Large intestine (tissue), 3 donors: ENCODE measurements around the gene MAGEC1. TPM values are rescaled to one million over a fixed set of nuclear protein-coding genes. Genes with fewer than 3 reads are reported as not detected.

ENCODE experiments used
- DNase-seq, 2 donors: peaks; one replicate each; pipeline versions ENCODE4 v3.0.0 to v3.0.0-alpha.2; 2013
- H3K27ac ChIP-seq: one replicate; pipeline ENCODE4 v1.5.1; 2013; ENCODE audit warnings: low read length
- H3K27me3 ChIP-seq: 2 replicates; pipeline ENCODE4 v1.6.1; 2013; ENCODE audit warnings: low read length; ENCODE audit not compliant: control insufficient read depth, insufficient read depth
- H3K36me3 ChIP-seq: 2 replicates; pipeline ENCODE4 v1.6.1; 2013; ENCODE audit warnings: low read length; ENCODE audit not compliant: control insufficient read depth, insufficient read depth
- H3K4me1 ChIP-seq: one replicate; pipeline ENCODE4 v1.6.1; 2013; ENCODE audit warnings: low read length; ENCODE audit not compliant: control insufficient read depth, insufficient read depth
- H3K4me3 ChIP-seq: one replicate; pipeline ENCODE4 v1.5.1; 2013; ENCODE audit warnings: low read length
- H3K9me3 ChIP-seq: one replicate; pipeline ENCODE4 v1.6.1; 2013; ENCODE audit warnings: mild to moderate bottlenecking, low read depth, low read length, moderate library complexity; ENCODE audit not compliant: control insufficient read depth
- WGBS: methylation state at CpG from one replicate; pipeline ENCODE4 v1.1.5; 2013; ENCODE audit warnings: low lambda C conversion rate; ENCODE audit not compliant: insufficient coverage; 5-methylcytosine and 5-hydroxymethylcytosine counted together
- polyA plus RNA-seq: library from polyadenylated mRNA; unstranded; fragments of 120-200 nt; gene quantifications from one replicate; pipeline ENCODE4 v1.2.1, GENCODE V29; 2013

Gene MAGEC1
- polyA plus RNA-seq, 1 donor, result not detected

DNA sequence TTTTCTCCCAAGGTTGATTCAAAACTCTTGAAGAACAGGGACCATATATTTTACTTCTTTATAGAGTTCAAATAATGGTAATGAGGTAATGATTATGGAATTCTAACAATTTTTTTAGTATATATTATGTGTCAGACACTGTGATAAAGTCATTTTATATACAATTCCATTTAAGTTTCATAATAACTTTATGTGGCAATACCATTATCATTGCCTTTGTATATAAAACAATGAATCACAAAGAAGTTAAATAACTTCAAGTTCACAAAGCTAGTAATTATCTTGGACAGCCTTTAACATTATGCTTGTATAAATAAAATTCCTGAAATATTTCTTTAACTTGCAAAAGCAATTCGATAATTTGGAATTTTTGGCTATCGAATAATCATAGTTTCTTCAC lies 20.6 kb downstream of the MAGEC1 start:
- Histone ChIP-seq H3K4me3 (no peak overlapping the region), H3K9me3 (no peaks in the 10 kb centered on the region), H3K4me1 (no peaks in the 10 kb centered on the region), H3K27ac (no peak overlapping the region), H3K27me3 (no peaks in the 10 kb centered on the region), H3K36me3 (no peaks in the 10 kb centered on the region)
- DNase-seq, result no peak
- no CpG with 5 or more reads among the region's 2 CpGs for WGBS

DNA sequence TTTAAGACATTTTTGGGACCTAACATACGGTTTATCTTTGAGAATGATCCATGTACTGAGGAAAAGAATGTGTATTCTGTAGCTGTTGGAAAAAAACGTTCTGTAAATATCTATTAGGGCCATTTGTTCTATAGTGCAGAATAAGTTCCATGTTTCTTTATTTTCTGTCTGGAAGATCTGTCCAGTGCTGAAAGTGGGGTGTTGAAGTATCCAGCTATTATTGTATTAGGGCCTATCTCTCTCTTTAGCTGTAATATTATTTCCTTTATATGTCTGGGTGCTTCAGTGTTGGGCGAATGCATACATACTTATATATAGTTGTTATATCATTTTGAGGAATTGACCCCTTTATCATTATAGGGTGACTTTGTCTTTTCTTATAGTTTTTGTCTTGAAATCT lies 24.7 kb downstream of the MAGEC1 start:
- Histone ChIP-seq H3K27ac (no peak overlapping the region), H3K9me3 (no peaks in the 10 kb centered on the region), H3K4me1 (no peaks in the 10 kb centered on the region), H3K36me3 (no peaks in the 10 kb centered on the region), H3K27me3 (no peaks in the 10 kb centered on the region), H3K4me3 (no peak overlapping the region)
- DNase-seq, result no peak
- 100% methylated on average over 1 of the region's 3 CpGs for WGBS

DNA sequence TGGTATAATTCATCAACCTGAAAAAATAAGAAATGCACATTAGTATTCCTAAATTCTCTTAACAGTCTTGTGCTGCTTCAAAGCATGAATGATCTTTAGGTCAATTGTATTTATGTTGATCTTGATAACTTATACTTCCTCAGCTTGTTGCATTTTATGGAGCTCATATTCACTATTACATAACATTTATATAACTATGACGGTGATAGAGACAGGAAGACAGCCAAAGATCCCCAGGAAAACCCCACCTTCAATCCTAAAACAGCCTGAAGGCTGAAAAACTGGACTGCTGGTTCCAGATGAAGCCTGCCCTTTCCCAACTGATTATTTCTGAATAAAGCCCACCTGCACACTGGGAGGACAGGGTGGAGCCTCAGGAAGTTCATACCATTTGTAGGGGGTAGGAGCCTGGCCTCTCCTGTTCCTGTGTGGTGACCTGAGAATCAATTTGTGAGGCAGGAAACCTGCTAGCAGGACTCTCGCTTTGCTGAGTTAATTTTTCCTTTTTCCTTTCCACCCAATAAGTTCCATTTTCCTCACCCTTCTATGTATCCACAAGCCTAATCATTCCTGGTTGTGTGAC lies 30.5 kb downstream of the MAGEC1 start:
- Histone ChIP-seq H3K4me3 (no peak overlapping the region), H3K27ac (no peak overlapping the region), H3K4me1 (no peaks in the 10 kb centered on the region), H3K36me3 (no peaks in the 10 kb centered on the region), H3K27me3 (no peaks in the 10 kb centered on the region), H3K9me3 (no peaks in the 10 kb centered on the region)
- DNase-seq, result no peak
- WGBS, result no CpG with 5 or more reads among the region's 2 CpGs

DNA sequence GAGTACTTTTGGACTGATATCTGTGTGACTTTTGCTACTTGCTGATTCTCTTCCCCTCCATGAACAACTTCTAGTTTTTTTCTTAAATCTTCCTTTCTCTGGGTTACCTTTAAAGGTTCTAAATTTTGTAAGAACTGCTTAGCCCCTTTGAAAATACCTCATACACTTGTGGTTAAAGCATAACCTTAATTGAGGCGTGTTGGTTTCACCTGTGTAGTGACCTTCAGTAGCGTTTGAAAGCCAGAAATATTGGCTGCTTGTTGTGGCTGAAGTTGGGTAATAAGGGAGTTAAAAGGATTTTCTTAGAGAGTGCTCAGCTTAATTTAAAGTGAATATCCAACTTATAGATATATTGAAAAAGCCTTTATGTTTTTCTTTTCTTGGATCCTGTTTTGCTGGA lies 32.0 kb downstream of the MAGEC1 start:
- no peak for DNase-seq
- no peak overlapping the region for H3K4me3 ChIP-seq
- H3K9me3 ChIP-seq, result no peaks in the 10 kb centered on the region
- H3K36me3 ChIP-seq, result no peaks in the 10 kb centered on the region
- no peaks in the 10 kb centered on the region for H3K4me1 ChIP-seq
- H3K27me3 ChIP-seq, result no peaks in the 10 kb centered on the region
- H3K27ac ChIP-seq, result no peak overlapping the region
- no CpG with 5 or more reads among the region's 2 CpGs for WGBS

DNA sequence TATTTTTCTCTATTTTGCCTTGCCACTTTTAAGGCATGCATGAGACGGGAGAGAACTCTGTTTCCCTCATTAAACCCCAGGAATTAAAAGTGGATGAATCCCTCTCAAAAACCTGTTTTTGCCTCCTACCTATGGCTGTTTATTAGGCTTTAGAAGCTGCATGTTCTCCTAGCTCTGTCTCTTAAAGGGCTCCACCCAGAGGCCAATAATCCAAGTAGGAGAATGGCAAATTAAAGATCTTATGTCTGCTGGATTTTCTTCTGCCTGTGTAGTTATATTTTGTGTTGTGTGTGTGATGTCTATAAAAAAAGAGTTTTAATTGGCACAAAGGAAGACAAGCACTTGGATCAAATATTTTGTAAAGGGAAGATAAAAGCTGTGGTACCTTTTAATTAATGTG lies 32.4 kb downstream of the MAGEC1 start:
- H3K9me3 ChIP-seq, result no peaks in the 10 kb centered on the region
- WGBS, result no CpG with 5 or more reads among the region's 1 CpG
- no peak overlapping the region for H3K27ac ChIP-seq
- H3K36me3 ChIP-seq, result no peaks in the 10 kb centered on the region
- H3K27me3 ChIP-seq, result no peaks in the 10 kb centered on the region
- DNase-seq, result no peak
- no peak overlapping the region for H3K4me3 ChIP-seq
- no peaks in the 10 kb centered on the region for H3K4me1 ChIP-seq

DNA sequence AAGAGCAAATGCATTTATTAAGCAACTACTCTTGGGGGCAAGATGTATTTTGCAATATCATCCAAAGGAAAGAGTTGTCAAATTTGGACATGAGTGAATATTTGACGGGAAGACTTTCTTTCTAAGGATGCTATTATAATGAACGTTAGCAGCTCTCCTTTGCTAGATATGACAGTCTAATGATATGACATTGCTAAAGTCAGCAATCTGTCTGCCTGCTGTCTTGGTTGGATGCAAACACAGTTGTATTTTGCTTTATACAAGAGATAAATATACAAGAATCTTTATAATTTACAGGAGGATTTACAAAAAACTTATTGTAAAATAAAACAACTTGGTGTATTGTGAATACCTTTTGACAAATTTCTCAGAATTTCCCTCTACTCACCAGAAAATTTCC lies 37.5 kb downstream of the MAGEC1 start:
- no peak overlapping the region for H3K27ac ChIP-seq
- no peaks in the 10 kb centered on the region for H3K9me3 ChIP-seq
- no peaks in the 10 kb centered on the region for H3K27me3 ChIP-seq
- no CpG with 5 or more reads among the region's 2 CpGs for WGBS
- DNase-seq, result no peak
- H3K4me1 ChIP-seq, result no peaks in the 10 kb centered on the region
- no peak overlapping the region for H3K4me3 ChIP-seq
- H3K36me3 ChIP-seq, result no peaks in the 10 kb centered on the region

DNA sequence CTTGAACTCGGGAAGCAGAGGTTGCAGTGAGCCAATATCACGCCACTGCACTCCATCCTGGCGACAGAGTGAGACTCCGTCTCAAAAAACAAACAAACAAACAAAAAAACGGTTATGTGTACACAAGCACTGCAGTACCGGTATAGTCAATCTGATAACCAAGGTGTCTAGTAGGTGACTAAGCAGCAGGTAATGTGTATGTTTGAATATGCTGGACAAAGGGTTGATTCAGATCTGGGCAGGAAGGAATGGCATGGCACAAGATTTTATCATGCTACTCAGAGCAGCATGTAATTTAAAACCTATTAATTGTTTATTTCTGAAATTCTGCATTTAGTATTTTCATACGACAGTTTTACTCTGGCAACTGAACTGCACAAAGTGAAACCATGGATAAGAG lies 41.7 kb downstream of the MAGEC1 start:
- H3K9me3 ChIP-seq, result no peaks in the 10 kb centered on the region
- WGBS, result no CpG with 5 or more reads among the region's 7 CpGs
- H3K36me3 ChIP-seq, result no peaks in the 10 kb centered on the region
- H3K4me3 ChIP-seq, result no peak overlapping the region
- H3K27ac ChIP-seq, result no peak overlapping the region
- no peaks in the 10 kb centered on the region for H3K4me1 ChIP-seq
- DNase-seq, result no peak
- no peaks in the 10 kb centered on the region for H3K27me3 ChIP-seq

DNA sequence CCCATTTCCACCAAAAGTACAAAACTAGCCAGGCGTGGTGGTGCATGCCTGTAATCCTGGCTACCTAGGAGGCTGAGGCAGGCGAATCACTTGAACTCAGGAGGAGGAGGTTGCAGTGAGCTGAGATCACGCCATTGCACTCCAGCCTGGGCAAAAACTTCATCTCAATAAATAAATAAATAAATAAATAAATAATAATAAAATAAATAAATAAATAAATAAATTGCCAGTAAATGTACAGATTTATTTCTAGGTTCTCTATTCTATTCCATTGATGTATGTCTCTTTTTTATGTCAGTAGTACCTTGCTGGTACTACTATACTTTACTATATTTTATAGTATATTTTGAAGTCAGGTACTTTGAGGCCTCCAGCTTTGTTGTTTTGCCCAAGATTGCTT lies 43.7 kb downstream of the MAGEC1 start:
- H3K36me3 ChIP-seq, result no peaks in the 10 kb centered on the region
- H3K9me3 ChIP-seq, result no peaks in the 10 kb centered on the region
- no peaks in the 10 kb centered on the region for H3K4me1 ChIP-seq
- DNase-seq, result no peak
- WGBS, result no CpG with 5 or more reads among the region's 3 CpGs
- H3K4me3 ChIP-seq, result no peak overlapping the region
- H3K27ac ChIP-seq, result no peak overlapping the region
- H3K27me3 ChIP-seq, result no peaks in the 10 kb centered on the region

DNA sequence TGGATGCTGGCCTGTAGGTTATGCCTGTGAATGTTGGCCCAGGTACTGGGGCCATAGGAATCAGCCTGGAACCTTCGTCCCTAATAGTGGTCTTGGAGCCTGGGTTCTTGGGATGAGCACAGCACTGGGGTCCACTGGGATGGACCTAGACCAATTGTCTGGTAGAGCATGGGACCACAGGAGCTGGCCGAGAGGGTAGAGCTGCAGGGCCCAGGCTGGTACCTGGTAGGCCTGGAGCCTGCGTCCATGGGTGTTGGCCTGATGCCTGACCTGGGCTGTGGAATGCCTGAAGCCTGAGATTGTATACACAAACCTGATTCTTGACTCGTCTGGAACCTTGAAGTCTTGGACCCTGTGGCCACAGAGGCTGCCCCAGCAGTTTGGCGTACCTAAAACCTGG lies 48.9 kb downstream of the MAGEC1 start:
- Histone ChIP-seq H3K4me1 (no peaks in the 10 kb centered on the region), H3K9me3 (peaks cover 3% of the 10 kb centered on the region), H3K36me3 (no peaks in the 10 kb centered on the region), H3K27ac (no peak overlapping the region), H3K27me3 (no peaks in the 10 kb centered on the region), H3K4me3 (no peak overlapping the region)
- WGBS, result no CpG with 5 or more reads among the region's 5 CpGs
- no peak for DNase-seq

DNA sequence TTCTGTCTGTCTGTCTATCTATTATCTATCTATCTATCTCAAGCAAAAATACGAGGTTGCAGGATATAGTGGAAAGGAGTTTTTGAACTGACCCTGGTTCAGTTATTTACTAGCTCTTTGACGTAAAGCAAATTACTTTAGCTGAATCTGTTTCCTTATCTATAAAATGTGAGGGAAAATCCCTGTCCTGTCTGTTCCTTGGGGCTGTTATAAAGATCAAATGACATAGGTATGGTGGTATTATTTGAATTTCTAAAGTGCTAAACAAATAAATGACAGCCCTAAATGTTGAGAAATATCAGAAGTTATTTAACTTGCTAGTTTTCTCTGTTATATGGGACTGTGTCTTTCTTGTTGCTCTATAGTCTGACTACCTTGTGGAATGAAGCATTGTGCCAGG lies 55.0 kb downstream of the MAGEC1 start:
- no CpG with 5 or more reads among the region's 2 CpGs for WGBS
- no peak overlapping the region for H3K27ac ChIP-seq
- H3K36me3 ChIP-seq, result no peaks in the 10 kb centered on the region
- H3K9me3 ChIP-seq, result no peaks in the 10 kb centered on the region
- no peak overlapping the region for H3K4me3 ChIP-seq
- H3K4me1 ChIP-seq, result no peaks in the 10 kb centered on the region
- H3K27me3 ChIP-seq, result no peaks in the 10 kb centered on the region
- no peak for DNase-seq
